ENCODE data around the gene MYH7.

- TF ChIP-seq CTCF (IDR thresholded peaks at IDR 0.05) (no peak), POLR2A (IDR thresholded peaks at IDR 0.05) (no peak)
Measured at GRCh38 chr14:23401291-23401690, 34.2 kb downstream of the MYH7 start.

Data from thyroid gland (tissue), 4 donors.